Measurements from ENCODE around the gene SPPL2B. TPM values are rescaled to one million over a fixed set of nuclear protein-coding genes. Genes with fewer than 3 reads are reported as not detected.
A peak's percentile ranks its signal among the peaks of the same experiment; 100 is the strongest.
"Not testable (repeated sequence)": the region's sequence is repeated elsewhere in the genome, so short reads cannot be mapped to it uniquely, and the experiment has no call there.

The SPPL2B gene
- total RNA-seq, 1 donor, result 25.5 TPM

DNA sequence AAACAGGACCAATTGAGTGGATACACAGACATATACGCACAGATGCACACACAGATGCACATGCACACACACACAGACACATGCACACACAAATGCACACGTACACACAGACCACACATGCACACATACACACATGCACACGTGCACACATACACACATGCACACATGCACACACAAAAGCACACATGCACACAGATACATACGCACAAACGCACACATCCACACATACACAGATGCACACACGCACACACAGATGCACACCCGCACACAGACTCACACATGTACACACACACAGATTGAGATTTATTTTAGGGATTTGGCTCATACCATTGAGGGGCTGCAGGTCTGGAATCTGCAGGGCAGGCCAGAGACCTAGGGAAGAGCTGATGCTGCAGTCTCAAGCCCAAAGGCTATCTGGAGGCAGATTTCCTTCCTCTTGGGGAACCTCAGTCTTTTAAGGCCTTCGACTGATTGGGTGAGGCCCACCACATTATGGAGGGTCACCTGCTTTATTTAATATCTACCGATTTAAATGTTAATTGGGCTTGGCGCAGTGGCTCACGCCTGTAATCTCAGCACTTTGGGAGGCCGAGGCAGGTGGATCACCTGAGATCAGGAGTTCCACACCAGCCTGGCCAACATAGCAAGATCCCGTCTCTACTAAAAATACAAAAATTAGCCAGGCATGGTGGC lies 54.2 kb downstream of the SPPL2B start:
- DNase-seq (ENCODE audit: low read depth), result no peak
- TF ChIP-seq, protein P1, sequence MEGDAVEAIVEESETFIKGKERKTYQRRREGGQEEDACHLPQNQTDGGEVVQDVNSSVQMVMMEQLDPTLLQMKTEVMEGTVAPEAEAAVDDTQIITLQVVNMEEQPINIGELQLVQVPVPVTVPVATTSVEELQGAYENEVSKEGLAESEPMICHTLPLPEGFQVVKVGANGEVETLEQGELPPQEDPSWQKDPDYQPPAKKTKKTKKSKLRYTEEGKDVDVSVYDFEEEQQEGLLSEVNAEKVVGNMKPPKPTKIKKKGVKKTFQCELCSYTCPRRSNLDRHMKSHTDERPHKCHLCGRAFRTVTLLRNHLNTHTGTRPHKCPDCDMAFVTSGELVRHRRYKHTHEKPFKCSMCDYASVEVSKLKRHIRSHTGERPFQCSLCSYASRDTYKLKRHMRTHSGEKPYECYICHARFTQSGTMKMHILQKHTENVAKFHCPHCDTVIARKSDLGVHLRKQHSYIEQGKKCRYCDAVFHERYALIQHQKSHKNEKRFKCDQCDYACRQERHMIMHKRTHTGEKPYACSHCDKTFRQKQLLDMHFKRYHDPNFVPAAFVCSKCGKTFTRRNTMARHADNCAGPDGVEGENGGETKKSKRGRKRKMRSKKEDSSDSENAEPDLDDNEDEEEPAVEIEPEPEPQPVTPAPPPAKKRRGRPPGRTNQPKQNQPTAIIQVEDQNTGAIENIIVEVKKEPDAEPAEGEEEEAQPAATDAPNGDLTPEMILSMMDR (IDR thresholded peaks at IDR 0.05; ENCODE audit: insufficient read depth, low read depth, low read length), result no peak
- no peak overlapping the region for H3K4me3 ChIP-seq (ENCODE audit: low read depth, low read length)

DNA sequence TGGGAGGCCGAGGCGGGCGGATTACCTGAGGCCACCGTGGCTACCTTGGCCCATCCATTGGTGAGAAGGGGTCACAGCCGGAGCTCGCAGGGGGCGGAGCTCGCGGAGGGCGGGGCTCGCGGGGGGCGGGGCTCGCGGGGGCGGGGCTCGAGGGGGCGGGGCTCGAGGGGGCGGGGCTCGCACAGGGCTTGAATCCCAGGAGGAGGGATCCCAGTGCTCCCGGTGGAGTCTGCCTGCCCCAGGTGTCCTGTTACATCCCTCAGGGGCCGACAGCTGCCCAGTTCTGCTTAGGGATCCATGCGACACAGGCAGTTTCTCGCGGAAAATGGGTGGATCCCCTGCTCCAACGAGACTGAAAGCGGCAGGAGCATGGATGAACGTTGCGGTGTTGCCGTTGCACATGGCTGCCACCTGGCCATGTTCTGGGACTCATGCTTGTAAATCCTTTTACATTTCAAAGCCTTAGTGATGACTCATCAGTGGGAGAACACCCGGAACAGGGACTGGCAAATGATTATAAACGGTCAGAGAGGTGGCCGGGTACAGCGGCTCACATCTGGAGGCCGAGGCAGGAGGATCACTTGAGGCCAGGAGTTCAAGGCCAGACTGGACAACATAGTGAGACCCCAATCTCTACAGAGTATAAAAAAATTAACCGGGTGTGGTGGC lies 56.7 kb downstream of the SPPL2B start:
- peak; percentile 88 for DNase-seq (ENCODE audit: low read depth)
- TF ChIP-seq, protein P1 (IDR thresholded peaks at IDR 0.05; ENCODE audit: insufficient read depth, low read depth, low read length), result no peak
- H3K4me3 ChIP-seq (ENCODE audit: low read depth, low read length), result peak overlapping the region; percentile 35

DNA sequence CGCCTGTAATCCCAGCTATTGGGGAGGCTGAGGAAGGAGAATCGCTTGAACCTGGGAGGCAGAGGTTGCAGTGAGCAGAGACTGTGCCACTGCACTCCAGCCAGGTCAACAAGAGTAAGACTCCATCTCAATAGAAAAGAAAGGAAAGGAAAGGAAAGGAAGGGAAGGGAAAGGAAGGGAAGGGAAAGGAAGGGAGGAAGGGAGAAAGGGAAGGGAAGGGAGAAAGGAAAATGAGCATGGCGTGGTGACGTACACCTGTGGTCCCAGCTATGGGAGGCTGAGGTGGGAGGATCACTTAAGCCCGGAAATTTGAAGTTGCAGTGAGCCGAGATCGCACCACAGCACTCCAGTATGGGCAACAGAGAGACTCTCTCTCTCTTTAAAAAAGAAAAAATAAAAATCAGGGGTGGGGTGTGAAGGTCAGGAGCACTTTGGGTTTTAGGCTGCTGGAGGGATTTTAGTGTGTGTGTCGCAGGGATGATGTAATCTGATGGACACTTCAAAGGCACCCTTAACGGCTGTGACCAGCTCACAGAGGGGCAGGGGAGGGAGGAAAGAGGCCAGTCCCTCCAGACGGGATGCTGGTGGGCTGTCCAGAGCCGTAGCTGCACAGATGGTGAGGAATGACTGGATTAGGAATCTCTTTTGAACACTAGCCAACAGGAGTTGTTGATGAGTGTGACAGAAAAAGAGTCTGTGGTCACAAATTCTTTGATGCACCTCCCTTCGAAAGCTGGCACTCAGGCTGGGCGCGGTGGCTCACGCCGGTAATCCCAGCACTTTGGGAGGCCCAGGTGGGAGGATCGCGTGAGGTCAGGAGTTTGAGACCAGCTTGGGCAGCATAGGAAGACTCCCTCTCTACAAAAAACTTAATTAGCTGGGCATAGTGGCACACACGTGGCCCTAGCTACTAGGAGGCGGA lies 59.1 kb downstream of the SPPL2B start:
- TF ChIP-seq, protein P1 (IDR thresholded peaks at IDR 0.05; ENCODE audit: insufficient read depth, low read depth, low read length), result no peak
- no peak for DNase-seq (ENCODE audit: low read depth)
- H3K4me3 ChIP-seq (ENCODE audit: low read depth, low read length), result no peak overlapping the region

DNA sequence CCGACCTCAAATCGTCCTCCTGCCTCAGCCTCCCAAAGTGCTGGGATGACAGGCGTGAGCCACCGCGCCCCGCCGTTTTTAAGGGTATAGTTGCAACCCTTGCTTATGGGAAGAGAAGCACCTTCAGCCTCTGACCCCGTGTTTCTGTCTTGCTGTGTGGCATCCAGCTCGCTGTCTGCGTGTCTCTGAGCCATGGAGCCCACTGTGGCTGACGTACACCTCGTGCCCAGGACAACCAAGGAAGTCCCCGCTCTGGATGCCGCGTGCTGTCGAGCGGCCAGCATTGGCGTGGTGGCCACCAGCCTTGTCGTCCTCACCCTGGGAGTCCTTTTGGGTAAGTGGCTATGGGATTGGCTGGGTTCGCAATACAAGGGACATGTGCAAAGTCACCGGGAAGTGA lies 61.1 kb downstream of the SPPL2B start:
- TF ChIP-seq, protein P1 (IDR thresholded peaks at IDR 0.05; ENCODE audit: insufficient read depth, low read depth, low read length), result no peak
- no peak overlapping the region for H3K4me3 ChIP-seq (ENCODE audit: low read depth, low read length)
- no peak for DNase-seq (ENCODE audit: low read depth)

DNA sequence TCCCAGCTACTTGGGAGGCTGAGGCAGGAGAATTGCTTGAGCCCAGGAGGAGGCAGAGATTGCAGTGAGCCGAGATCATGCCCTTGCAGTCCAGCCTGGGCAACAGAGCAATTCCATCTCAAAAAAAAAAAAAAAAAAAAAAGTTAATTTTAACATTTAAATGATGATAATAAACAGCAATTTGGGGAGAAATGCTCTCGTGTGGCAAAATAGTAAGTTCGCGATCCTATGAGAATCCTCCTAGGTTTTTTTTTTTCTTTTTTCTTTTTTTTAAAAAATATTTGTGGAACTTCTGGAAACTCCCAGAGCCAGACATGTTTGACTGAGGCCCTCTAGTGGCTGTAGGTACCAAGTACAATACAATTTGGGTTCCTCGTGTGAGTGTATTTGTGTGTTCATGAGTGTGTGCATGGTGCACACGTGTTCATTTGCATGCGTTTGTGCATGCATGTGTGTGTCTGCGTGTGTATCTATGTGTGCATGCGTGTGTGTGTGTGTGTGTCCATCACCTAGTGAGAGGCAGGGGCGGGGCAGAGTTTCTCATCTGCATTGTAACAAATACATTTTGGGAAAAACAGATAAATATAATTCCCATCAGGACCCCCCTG lies 62.7 kb downstream of the SPPL2B start:
- TF ChIP-seq, protein P1 (IDR thresholded peaks at IDR 0.05; ENCODE audit: insufficient read depth, low read depth, low read length), result peak; percentile 85
- peak; percentile 76 for DNase-seq (ENCODE audit: low read depth)
- H3K4me3 ChIP-seq (ENCODE audit: low read depth, low read length), result no peak overlapping the region

DNA sequence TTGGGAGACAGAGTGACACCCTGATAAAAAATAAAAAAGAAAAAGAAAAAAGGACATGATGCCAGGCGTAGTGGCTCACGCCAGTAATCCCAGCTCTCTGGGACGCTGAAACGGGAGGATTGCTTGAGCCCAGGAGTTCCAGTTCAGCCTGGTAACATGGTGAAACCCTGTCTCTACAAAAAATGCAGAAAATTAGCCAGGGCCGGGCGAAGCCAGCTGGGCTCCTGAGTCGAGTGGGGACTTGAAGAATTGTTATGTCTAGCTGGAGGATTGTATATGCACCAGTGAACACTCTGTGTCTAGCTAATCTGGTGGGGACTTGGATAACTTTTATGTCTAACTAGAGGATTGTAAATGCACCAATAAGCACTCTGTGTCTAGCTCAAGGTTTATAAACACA lies 63.9 kb downstream of the SPPL2B start:
- DNase-seq (ENCODE audit: low read depth), result no peak
- H3K4me3 ChIP-seq (ENCODE audit: low read depth, low read length), result no peak overlapping the region
- TF ChIP-seq, protein P1 (IDR thresholded peaks at IDR 0.05; ENCODE audit: insufficient read depth, low read depth, low read length), result no peak

DNA sequence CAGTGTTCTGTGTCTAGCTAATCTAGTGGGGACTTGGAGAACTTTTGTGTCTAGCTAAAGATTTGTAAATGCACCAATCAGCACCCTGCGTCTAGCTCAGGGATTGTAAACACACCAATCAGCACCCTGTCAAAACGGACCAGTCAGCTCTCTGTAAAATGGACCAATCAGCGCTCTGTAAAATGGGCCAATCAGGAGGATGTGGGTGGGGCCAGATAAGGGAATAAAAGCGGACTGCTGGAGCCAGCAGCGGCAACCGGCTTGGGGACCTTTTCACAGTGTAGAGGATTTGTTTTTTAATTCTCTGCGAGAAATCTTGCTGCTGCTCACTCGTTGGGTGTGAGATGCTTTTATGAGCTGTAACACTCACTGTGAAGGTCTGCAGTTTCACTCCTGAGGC lies 64.4 kb downstream of the SPPL2B start:
- H3K4me3 ChIP-seq (ENCODE audit: low read depth, low read length); DNase-seq (ENCODE audit: low read depth): not testable (repeated sequence)

Data from fibroblast of villous mesenchyme (primary cell).